OCI-LY3 (cell line): ENCODE measurements around the gene GABRR1.

ENCODE experiments used
- EZH2phosphoT487 ChIP-seq: fragments of 200-600 bp; shearing (Covaris generic); IDR thresholded peaks from 2 replicates; pipeline ENCODE4 v1.6.1; 2018; ENCODE audit warnings: antibody characterized with exemption, mixed run types, low read depth
- TF ChIP-seq, protein P1 (sequence below): fragments of 200-600, 300-600 bp; sonication (generic); IDR thresholded peaks from 2 replicates; pipeline ENCODE4 v1.5.1; 2014; ENCODE audit warnings: antibody characterized with exemption, low read length, low read depth

DNA sequence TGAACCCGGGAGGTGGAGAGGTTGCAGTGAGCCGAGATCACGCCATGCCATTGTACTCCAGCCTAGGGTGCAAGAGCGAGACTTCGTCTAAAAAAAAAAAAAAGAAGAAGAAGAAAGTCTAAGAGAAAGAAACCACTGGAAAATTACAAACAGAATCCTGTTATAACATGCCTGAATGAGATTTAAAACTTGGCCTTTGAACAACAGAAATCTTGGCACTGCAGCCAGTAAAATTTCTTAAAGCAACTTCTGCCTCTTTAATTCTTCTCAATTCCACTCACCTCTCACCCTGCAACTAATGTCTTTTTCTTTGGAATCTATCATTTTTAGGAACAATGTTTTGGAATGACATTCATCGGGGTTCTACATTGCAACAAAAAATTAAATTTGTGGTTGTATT, 45.0 kb downstream of the GABRR1 start:
- TF ChIP-seq, protein P1, sequence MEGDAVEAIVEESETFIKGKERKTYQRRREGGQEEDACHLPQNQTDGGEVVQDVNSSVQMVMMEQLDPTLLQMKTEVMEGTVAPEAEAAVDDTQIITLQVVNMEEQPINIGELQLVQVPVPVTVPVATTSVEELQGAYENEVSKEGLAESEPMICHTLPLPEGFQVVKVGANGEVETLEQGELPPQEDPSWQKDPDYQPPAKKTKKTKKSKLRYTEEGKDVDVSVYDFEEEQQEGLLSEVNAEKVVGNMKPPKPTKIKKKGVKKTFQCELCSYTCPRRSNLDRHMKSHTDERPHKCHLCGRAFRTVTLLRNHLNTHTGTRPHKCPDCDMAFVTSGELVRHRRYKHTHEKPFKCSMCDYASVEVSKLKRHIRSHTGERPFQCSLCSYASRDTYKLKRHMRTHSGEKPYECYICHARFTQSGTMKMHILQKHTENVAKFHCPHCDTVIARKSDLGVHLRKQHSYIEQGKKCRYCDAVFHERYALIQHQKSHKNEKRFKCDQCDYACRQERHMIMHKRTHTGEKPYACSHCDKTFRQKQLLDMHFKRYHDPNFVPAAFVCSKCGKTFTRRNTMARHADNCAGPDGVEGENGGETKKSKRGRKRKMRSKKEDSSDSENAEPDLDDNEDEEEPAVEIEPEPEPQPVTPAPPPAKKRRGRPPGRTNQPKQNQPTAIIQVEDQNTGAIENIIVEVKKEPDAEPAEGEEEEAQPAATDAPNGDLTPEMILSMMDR, result no peak
- no peak for TF ChIP-seq EZH2phosphoT487
